ENCODE results near the gene NTRK3.
A peak's percentile ranks its signal among the peaks of the same experiment; 100 is the strongest.

Gene NTRK3

GRCh38 chr15:88177451-88177850, 79.1 kb downstream of the NTRK3 start:
- DNase-seq: no peak

- DNase-seq: no peak
These were observed 82.0 kb downstream of the NTRK3 start for GRCh38 chr15:88174571-88174970.

- peak; percentile 9 for DNase-seq
These were observed 90.2 kb downstream of the NTRK3 start for GRCh38 chr15:88166082-88166993.

- DNase-seq: no peak
These were observed 94.9 kb downstream of the NTRK3 start for GRCh38 chr15:88161636-88162035.

GRCh38 chr15:88155310-88155709, 101.2 kb downstream of the NTRK3 start:
- DNase-seq: no peak

GRCh38 chr15:88152672-88153071, 103.9 kb downstream of the NTRK3 start:
- no peak for DNase-seq

- no peak for DNase-seq
These were observed 108.8 kb downstream of the NTRK3 start for GRCh38 chr15:88147760-88148159.

- DNase-seq: no peak
These were observed 111.5 kb downstream of the NTRK3 start for GRCh38 chr15:88144921-88145653.

- no peak for DNase-seq
These were observed 114.4 kb downstream of the NTRK3 start for GRCh38 chr15:88142121-88142520.

GRCh38 chr15:88141269-88141889, 115.2 kb downstream of the NTRK3 start:
- no peak for DNase-seq

- DNase-seq: no peak
These were observed 116.1 kb downstream of the NTRK3 start for GRCh38 chr15:88140398-88140797.

- DNase-seq: no peak
These were observed 116.6 kb downstream of the NTRK3 start for GRCh38 chr15:88139936-88140335.

- DNase-seq: no peak
These were observed 122.7 kb downstream of the NTRK3 start for GRCh38 chr15:88133795-88134194.

- DNase-seq: no peak
These were observed 124.0 kb downstream of the NTRK3 start for GRCh38 chr15:88132499-88132898.

GRCh38 chr15:88131937-88132336, 124.6 kb downstream of the NTRK3 start:
- DNase-seq: no peak

- DNase-seq: no peak
These were observed 129.1 kb downstream of the NTRK3 start for GRCh38 chr15:88127432-88127790.

- DNase-seq: no peak
These were observed 129.7 kb downstream of the NTRK3 start for GRCh38 chr15:88126695-88127431.

- no peak for DNase-seq
These were observed 131.0 kb downstream of the NTRK3 start for GRCh38 chr15:88125576-88125975.

- DNase-seq: no peak
These were observed 132.3 kb downstream of the NTRK3 start for GRCh38 chr15:88124199-88124598.

GRCh38 chr15:88121968-88122530, 134.5 kb downstream of the NTRK3 start:
- no peak for DNase-seq

- DNase-seq: no peak
These were observed 136.5 kb downstream of the NTRK3 start for GRCh38 chr15:88120026-88120425.

GRCh38 chr15:88118741-88119140, 137.8 kb downstream of the NTRK3 start:
- DNase-seq: no peak

GRCh38 chr15:88118035-88118434, 138.5 kb downstream of the NTRK3 start:
- no peak for DNase-seq

Data from NCI-H187 treated with DMSO at 0.1 percent for 48 hours (cell line).